Lower lobe of right lung (tissue), 2 donors: ENCODE measurements around the gene CSGALNACT2. TPM values are rescaled to one million over a fixed set of nuclear protein-coding genes. Genes with fewer than 3 reads are reported as not detected.
"Not testable (repeated sequence)": the region's sequence is repeated elsewhere in the genome, so short reads cannot be mapped to it uniquely, and the experiment has no call there.

ENCODE experiments used
- ATAC-seq, 2 donors: fragments of 200-7000 bp; cut with Tn5 transposase; one replicate each; pipeline ENCODE4 v1.9.1; 2020 to 2022; ENCODE audit warnings: mild to moderate bottlenecking in 2 of 2, moderate library complexity in 2 of 2
- DNase-seq: peaks from one replicate; pipeline ENCODE4 v3.0.0-alpha.2; 2020
- H3K27ac ChIP-seq: fragments of 200-600 bp; one replicate; pipeline ENCODE4 v1.8.0; 2022
- H3K27me3 ChIP-seq: fragments of 200-600 bp; one replicate; pipeline ENCODE4 v1.8.0; 2022; ENCODE audit warnings: low read depth
- H3K36me3 ChIP-seq: fragments of 200-600 bp; one replicate; pipeline ENCODE4 v1.8.0; 2022; ENCODE audit warnings: mild to moderate bottlenecking
- H3K4me1 ChIP-seq: fragments of 200-600 bp; one replicate; pipeline ENCODE4 v1.8.0; 2022
- H3K4me3 ChIP-seq: fragments of 200-600 bp; one replicate; pipeline ENCODE4 v1.8.0; 2022; ENCODE audit warnings: mild to moderate bottlenecking
- H3K9me3 ChIP-seq: fragments of 200-600 bp; one replicate; pipeline ENCODE4 v1.8.0; 2022
- intact Hi-C: fragments of 100-400 bp; cut with DNase I; formaldehyde crosslinking; loops from one replicate; pipeline ENCODE4 v1.11.0; 2022
- total RNA-seq: library from RNA; stranded (reverse); fragmentation: NEBNext Ultra II Directional; extraction: Animal tissue kit (Norgen Biotek cat#: 25700); gene quantifications from one replicate; pipeline ENCODE4 v1.2.1, GENCODE V29; 2021
- TF ChIP-seq, protein P1 (sequence below): fragments of 200-600 bp; IDR thresholded peaks from one replicate; pipeline ENCODE4 v1.8.0; 2022; ENCODE audit warnings: antibody characterized with exemption, mild to moderate bottlenecking
- donor health status: DM: no; HTN: yes; CAD: no; lungs with severe emphysema.

Gene CSGALNACT2
- total RNA-seq, 1 donor from 2014 or later = 36.4 TPM

DNA sequence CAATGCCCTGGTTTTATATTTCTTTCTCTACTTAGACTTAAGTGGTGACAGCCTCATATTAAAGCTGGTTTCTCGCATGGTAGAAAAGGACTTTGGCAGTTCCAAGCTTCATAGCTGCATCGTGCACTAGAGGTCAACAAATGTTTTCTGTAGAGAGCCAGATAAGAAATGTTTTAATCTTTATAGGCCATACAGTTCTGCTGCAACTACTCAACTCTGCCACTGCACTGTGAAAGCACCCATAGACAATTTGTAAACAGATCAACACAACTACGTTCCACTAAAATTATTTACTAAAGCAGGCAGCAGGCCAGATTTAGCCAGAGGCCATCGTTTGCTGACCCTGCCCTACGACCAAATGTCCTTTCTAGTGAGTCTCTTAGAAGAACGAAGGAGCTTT, 36.7 kb downstream of the CSGALNACT2 start:
- Histone ChIP-seq H3K27me3 (no peaks in the 10 kb centered on the region), H3K4me3 (no peak overlapping the region), H3K36me3 (peaks cover 51% of the 10 kb centered on the region), H3K27ac (no peak overlapping the region), H3K4me1 (peaks cover 19% of the 10 kb centered on the region), H3K9me3 (no peaks in the 10 kb centered on the region)
- intact Hi-C loops = no loop called here
- ATAC-seq (peak in 1 of 2 donors; percentile 30), DNase-seq (no peak)
- TF ChIP-seq, protein P1, sequence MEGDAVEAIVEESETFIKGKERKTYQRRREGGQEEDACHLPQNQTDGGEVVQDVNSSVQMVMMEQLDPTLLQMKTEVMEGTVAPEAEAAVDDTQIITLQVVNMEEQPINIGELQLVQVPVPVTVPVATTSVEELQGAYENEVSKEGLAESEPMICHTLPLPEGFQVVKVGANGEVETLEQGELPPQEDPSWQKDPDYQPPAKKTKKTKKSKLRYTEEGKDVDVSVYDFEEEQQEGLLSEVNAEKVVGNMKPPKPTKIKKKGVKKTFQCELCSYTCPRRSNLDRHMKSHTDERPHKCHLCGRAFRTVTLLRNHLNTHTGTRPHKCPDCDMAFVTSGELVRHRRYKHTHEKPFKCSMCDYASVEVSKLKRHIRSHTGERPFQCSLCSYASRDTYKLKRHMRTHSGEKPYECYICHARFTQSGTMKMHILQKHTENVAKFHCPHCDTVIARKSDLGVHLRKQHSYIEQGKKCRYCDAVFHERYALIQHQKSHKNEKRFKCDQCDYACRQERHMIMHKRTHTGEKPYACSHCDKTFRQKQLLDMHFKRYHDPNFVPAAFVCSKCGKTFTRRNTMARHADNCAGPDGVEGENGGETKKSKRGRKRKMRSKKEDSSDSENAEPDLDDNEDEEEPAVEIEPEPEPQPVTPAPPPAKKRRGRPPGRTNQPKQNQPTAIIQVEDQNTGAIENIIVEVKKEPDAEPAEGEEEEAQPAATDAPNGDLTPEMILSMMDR = no peak

DNA sequence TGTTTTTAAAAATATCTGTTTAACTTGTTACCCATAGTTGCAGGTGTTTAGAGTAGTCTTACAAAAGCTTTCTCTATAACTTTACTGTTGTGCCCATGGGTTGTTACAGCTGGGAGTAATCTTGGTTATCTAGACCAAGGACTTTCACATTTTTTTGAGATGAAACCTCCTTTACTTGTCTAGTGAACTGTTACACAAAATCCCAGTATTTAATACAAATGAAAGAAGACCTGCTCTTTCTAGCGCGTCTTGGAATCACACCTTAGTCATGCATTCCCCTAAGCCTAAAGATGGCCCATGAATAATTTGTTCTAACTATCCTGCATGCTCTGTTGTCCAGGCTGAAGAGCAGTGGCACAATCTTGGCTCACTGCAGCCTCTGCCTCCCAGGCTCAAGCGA, 38.0 kb downstream of the CSGALNACT2 start:
- H3K9me3 ChIP-seq = no peaks in the 10 kb centered on the region
- no peak overlapping the region for H3K4me3 ChIP-seq
- peaks cover 17% of the 10 kb centered on the region for H3K4me1 ChIP-seq
- no peaks in the 10 kb centered on the region for H3K27me3 ChIP-seq
- intact Hi-C loops = no loop called here
- no peak for ATAC-seq
- no peak for DNase-seq
- TF ChIP-seq, protein P1 = no peak
- H3K27ac ChIP-seq = no peak overlapping the region
- H3K36me3 ChIP-seq = peaks cover 57% of the 10 kb centered on the region

DNA sequence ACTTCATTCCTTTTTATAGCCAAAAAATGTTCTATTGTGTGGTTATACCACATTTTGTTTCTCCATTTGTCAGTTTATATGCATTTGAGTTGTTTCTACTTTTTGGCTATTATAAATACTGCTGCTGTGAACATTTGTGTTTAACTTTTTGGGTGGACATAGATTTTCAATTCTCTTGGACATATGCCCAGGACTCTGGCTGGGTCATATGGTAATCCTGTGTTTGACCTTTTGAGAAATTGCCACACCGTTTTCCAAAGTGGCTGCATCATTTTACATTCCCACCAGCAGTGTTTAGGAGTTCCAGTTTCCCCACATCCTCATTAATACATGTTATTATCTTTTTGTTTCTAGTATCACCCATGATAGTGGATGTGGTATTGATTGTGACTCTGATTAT, 39.4 kb downstream of the CSGALNACT2 start:
- intact Hi-C loops = no loop called here
- ATAC-seq = no peak
- no peaks in the 10 kb centered on the region for H3K27me3 ChIP-seq
- DNase-seq = no peak
- H3K4me1 ChIP-seq = peaks cover 7% of the 10 kb centered on the region
- no peaks in the 10 kb centered on the region for H3K9me3 ChIP-seq
- no peak overlapping the region for H3K4me3 ChIP-seq
- H3K27ac ChIP-seq = no peak overlapping the region
- TF ChIP-seq, protein P1 = no peak
- peaks cover 59% of the 10 kb centered on the region for H3K36me3 ChIP-seq

DNA sequence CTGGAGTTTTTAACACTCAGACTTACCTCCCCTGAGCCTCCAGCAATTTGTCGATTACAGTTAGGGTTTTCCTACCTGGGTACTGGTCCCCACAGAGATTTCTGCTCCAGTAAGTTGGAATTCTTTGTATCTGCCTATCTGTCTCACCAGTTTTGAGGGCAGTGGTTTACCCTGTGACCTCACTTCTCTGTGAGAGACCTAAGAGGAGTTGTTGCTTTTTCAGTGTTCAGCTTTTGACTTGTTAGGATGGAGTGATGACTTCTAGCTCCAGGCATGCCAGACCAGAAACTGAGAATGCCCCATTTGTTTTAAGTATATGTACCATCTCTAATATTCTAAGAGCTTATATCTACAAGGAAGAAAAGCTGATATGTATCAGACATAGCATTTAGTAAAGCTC, 42.9 kb downstream of the CSGALNACT2 start:
- TF ChIP-seq, protein P1 = no peak
- Histone ChIP-seq H3K36me3 (peaks cover 76% of the 10 kb centered on the region), H3K4me1 (no peaks in the 10 kb centered on the region), H3K9me3 (no peaks in the 10 kb centered on the region), H3K27me3 (no peaks in the 10 kb centered on the region), H3K4me3 (no peak overlapping the region), H3K27ac (no peak overlapping the region)
- DNase-seq = no peak
- intact Hi-C loops = no loop called here
- no peak for ATAC-seq

DNA sequence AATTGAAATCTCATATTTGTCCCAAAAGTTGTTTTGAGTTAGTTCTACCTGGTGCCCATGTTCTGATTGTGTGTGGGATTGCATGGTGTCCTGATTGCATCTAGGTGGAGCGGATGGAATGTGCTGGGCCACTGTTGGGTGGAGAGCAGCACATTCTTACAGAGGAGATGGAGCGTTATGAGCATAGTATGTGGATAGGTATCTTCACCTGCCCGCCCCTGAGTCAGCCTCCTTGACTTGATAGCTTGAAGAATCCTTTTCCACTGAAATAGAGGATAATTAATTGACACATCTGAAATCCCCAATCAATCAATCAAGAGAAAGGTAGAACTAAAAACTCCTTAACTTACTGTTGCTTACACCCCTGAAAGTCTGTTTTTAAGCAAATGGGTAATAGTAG, 45.5 kb downstream of the CSGALNACT2 start:
- H3K27me3 ChIP-seq, DNase-seq, H3K9me3 ChIP-seq, ATAC-seq, H3K27ac ChIP-seq, intact Hi-C loops, H3K4me3 ChIP-seq, H3K4me1 ChIP-seq: not testable (repeated sequence)
- H3K36me3 ChIP-seq = peaks cover 69% of the 10 kb centered on the region

DNA sequence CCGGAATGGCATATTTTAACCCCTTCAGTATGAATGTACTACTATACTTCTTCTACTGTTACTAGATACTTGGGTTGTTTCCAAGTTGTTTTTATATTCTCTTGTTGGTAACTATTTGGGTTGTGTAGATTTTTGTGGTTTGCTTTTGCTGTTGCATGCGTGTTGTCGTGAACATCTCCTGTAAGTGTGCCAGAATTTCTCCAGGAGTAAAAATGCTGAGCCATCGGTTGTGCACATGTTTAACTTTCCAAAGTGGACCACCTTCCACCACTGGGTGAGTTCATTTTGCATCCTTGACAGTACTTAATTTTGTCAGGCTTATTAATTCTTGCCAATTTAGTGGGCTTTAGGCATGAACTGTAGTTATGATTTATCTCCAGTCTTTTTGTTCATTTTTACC, 47.9 kb downstream of the CSGALNACT2 start:
- intact Hi-C loops = no loop called here
- ATAC-seq = no peak
- TF ChIP-seq, protein P1 = no peak

More for the DNA sequence above, 47.9 kb downstream of the CSGALNACT2 start:
- H3K27me3 ChIP-seq = no peaks in the 10 kb centered on the region
- peaks cover 53% of the 10 kb centered on the region for H3K36me3 ChIP-seq
- no peak overlapping the region for H3K4me3 ChIP-seq
- no peaks in the 10 kb centered on the region for H3K4me1 ChIP-seq
- H3K27ac ChIP-seq = no peak overlapping the region
- no peaks in the 10 kb centered on the region for H3K9me3 ChIP-seq
- no peak for DNase-seq
